Measurements from ENCODE around the gene PAH. TPM values are rescaled to one million over a fixed set of nuclear protein-coding genes. Genes with fewer than 3 reads are reported as not detected.

The PAH gene
- total RNA-seq, 4 donors from 2014 or later = 1.5 TPM; not detected in 3

DNA sequence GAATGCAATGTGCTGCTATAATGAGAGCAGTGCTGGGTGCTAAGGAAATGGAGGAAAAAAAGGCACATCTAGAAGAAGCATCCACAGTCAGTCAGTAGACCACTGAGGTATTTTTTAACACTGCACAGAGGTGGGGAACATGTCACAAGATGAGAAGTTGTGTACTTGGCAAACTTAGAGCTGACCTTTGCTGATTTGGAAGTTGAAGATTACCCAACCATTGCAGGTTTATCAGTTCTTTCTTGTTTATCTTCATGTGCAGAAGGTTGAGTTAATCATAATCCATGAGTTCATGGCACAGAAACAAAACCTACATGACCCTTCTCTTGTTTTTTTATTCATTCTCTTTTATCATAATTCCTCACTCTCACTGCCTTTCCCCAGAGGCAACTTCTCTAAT is 3.2 kb upstream of the PAH start:
- no peak overlapping the region for H3K4me3 ChIP-seq
- H3K36me3 ChIP-seq = no peaks in the 10 kb centered on the region
- no peaks in the 10 kb centered on the region for H3K9me3 ChIP-seq
- DNase-seq (ENCODE audit: low spot score in 2 of 2) = no peak
- no peak overlapping the region for H3K27ac ChIP-seq
- TF ChIP-seq POLR2A (IDR thresholded peaks at IDR 0.05) (no peak), EP300 (IDR thresholded peaks at IDR 0.05) (no peak)
- TF ChIP-seq, protein P1, sequence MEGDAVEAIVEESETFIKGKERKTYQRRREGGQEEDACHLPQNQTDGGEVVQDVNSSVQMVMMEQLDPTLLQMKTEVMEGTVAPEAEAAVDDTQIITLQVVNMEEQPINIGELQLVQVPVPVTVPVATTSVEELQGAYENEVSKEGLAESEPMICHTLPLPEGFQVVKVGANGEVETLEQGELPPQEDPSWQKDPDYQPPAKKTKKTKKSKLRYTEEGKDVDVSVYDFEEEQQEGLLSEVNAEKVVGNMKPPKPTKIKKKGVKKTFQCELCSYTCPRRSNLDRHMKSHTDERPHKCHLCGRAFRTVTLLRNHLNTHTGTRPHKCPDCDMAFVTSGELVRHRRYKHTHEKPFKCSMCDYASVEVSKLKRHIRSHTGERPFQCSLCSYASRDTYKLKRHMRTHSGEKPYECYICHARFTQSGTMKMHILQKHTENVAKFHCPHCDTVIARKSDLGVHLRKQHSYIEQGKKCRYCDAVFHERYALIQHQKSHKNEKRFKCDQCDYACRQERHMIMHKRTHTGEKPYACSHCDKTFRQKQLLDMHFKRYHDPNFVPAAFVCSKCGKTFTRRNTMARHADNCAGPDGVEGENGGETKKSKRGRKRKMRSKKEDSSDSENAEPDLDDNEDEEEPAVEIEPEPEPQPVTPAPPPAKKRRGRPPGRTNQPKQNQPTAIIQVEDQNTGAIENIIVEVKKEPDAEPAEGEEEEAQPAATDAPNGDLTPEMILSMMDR (IDR thresholded peaks at IDR 0.05) = no peak
- H3K4me1 ChIP-seq = peaks cover 0 to 11% (median 0%) of the 10 kb centered on the region in 4 donors
- H3K27me3 ChIP-seq = peaks cover 0 to 2% of the 10 kb centered on the region in 2 donors

DNA sequence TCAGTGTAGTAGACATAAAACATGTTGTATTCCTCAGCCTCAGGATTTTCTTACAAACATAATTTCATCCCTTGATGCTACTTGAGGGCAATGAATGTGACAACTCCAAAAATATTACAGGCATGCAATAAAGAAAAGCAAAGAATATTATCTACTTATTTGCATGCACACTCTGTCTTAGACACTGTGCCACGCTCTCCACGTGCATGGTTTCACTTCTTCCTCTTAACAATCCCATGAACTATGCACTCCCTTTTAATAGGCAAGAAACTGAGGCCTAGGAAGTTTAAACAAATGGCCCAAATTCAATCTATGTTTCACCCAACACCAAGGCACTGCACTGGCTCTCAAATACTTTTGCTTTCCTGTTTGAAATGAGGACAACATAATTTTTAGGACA is 1.8 kb upstream of the PAH start:
- Histone ChIP-seq H3K4me1 (peaks cover 0 to 11% (median 0%) of the 10 kb centered on the region in 4 donors), H3K9me3 (no peaks in the 10 kb centered on the region), H3K27ac (no peak overlapping the region), H3K36me3 (no peaks in the 10 kb centered on the region), H3K27me3 (peaks cover 0 to 2% of the 10 kb centered on the region in 2 donors), H3K4me3 (no peak overlapping the region)
- TF ChIP-seq, protein P1 (IDR thresholded peaks at IDR 0.05) = no peak
- TF ChIP-seq POLR2A (IDR thresholded peaks at IDR 0.05) = no peak
- no peak for TF ChIP-seq EP300 (IDR thresholded peaks at IDR 0.05)
- WGBS, 2 donors = 73 to 74% methylated on average over 2 of the region's 2 CpGs
- DNase-seq (ENCODE audit: low spot score in 2 of 2) = no peak

DNA sequence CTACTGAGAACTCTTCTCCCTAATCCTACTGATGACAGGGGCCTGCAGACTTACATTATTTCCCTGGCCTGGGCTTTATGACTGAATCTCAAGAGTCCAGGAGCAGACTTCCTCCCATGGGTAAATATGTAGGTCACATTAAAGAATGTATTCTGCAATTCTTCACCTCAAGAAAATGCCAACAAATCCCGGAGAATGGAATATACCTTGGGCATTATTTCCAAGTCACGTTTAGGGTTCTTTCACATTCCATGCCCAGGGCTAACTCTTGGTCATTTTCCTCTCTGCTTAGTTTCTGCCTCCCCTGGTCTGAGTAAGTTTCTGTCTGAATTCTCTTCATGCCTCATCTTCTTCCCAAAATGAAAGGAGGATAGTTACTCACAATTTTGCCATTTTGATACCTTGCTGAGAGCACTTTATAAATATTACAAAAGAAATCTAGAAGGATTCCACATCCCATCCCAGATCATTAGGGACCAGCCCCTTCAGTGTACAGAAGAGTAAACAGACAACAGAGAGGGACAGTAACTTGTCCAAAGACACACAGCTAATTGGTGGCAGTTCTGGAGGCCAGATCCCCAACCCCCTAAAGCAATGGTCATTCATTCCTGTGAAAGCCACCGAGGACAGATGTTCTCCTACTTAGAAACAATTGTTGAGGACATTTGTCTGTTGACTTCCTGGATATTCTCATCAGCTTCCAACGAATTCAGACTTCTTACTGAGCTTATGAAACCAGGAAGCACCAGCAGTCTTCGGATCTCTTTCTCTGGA is 605 bp downstream of the PAH start:
- Histone ChIP-seq H3K4me1 (peaks cover 0 to 17% (median 0%) of the 10 kb centered on the region in 4 donors), H3K27ac (no peak overlapping the region), H3K36me3 (no peaks in the 10 kb centered on the region), H3K4me3 (no peak overlapping the region), H3K27me3 (peaks cover 0 to 2% of the 10 kb centered on the region in 2 donors), H3K9me3 (no peaks in the 10 kb centered on the region)
- TF ChIP-seq EP300 (IDR thresholded peaks at IDR 0.05) (no peak), POLR2A (IDR thresholded peaks at IDR 0.05) (no peak)
- TF ChIP-seq, protein P1 (IDR thresholded peaks at IDR 0.05) = no peak
- 63 to 66% methylated on average over 5 of the region's 5 CpGs for WGBS, 2 donors
- no peak for DNase-seq (ENCODE audit: low spot score in 2 of 2)

DNA sequence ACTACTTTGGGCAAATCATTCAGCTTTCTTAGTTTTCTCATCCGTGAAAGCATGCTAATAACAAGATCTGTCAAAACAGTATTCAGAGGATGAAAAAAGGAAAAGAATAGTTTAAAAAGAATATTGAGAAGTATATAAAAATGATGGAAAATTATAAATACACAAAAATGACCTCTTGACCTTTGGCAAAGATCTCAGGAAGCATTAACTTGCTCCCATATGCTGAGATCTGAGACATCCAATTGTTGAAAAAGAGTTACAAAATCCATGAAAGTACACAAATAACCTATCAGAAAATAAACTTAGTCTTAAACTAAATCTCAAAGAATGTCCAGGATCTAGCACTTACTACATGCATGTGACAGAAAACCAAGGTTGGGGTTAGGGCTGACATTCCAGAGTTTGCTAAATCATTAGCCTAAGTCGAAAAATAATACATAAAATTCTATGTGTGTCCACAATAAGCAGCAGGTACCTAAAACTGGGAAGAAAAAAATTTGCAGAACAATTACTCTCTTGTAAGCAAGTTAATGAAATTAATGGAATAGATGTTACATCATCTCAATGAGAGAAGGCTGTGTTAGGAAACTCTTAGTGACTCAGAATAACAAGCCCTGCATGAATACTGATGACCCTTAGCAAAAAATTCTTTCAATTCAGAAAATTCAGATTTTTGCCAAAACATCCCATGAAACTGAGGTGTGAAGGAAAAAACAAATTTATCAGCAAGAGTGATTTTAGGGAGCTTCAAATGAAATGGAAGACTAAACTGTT is 3.4 kb downstream of the PAH start:
- Histone ChIP-seq H3K4me3 (no peak overlapping the region), H3K27me3 (peaks cover 0 to 2% of the 10 kb centered on the region in 2 donors), H3K27ac (peak overlapping the region in 1 of 4 donors; percentile 53), H3K4me1 (peaks cover 0 to 15% (median 0%) of the 10 kb centered on the region in 4 donors), H3K9me3 (no peaks in the 10 kb centered on the region), H3K36me3 (no peaks in the 10 kb centered on the region)
- TF ChIP-seq, protein P1 (IDR thresholded peaks at IDR 0.05) = no peak
- TF ChIP-seq POLR2A (IDR thresholded peaks at IDR 0.05) (no peak), EP300 (IDR thresholded peaks at IDR 0.05) (no peak)
- no peak for DNase-seq (ENCODE audit: low spot score in 2 of 2)
- 64 to 68% methylated on average over 2 of the region's 2 CpGs for WGBS, 2 donors

DNA sequence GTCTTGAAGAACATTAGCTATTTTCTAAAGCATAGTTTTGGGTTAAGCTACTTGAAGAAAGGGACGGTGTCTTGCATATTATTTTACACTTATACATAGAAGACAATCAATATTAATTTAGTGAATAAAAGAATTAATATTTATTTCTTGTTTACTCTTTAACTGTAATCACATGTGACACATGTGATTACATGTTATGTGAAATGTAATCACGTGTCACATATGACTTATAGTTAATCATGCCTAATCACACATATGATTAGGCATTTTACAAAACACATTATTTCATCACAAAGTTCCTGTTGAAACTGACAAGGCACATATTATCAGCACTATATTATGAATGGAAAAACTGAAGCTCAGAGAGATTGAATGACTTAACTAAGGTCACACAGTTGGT is 4.8 kb downstream of the PAH start:
- H3K27me3 ChIP-seq = peaks cover 0 to 2% of the 10 kb centered on the region in 2 donors
- peaks cover 0 to 9% (median 0%) of the 10 kb centered on the region in 4 donors for H3K4me1 ChIP-seq
- no peak for TF ChIP-seq EP300 (IDR thresholded peaks at IDR 0.05)
- TF ChIP-seq, protein P1 (IDR thresholded peaks at IDR 0.05) = no peak
- no peak for TF ChIP-seq POLR2A (IDR thresholded peaks at IDR 0.05)
- no peaks in the 10 kb centered on the region for H3K9me3 ChIP-seq
- 88% methylated on average over 2 of the region's 2 CpGs for WGBS, 2 donors
- H3K4me3 ChIP-seq = no peak overlapping the region
- H3K36me3 ChIP-seq = no peaks in the 10 kb centered on the region
- no peak overlapping the region for H3K27ac ChIP-seq
- no peak for DNase-seq (ENCODE audit: low spot score in 2 of 2)
